Nephron (organoid): ENCODE measurements around the gene CFAP100.

ENCODE experiments used
- H3K27ac Mint-ChIP-seq, 3 experiments: 2 replicates each; pipeline ENCODE4 v1.8.0; 2020; ENCODE audit warnings: mixed read lengths in 3 of 3, mild to moderate bottlenecking in 2 of 3, moderate library complexity in 1 of 3
- H3K27me3 Mint-ChIP-seq: 2 replicates; pipeline ENCODE4 v1.8.0; 2021; ENCODE audit warnings: low read depth, mild to moderate bottlenecking, moderate library complexity, mixed read lengths
- H3K36me3 Mint-ChIP-seq: 2 replicates; pipeline ENCODE4 v1.8.0; 2020; ENCODE audit warnings: low read depth, mixed read lengths
- H3K4me1 Mint-ChIP-seq: 2 replicates; pipeline ENCODE4 v1.8.0; 2020; ENCODE audit warnings: mixed read lengths
- H3K4me3 Mint-ChIP-seq, 3 experiments: 2 replicates each; pipeline ENCODE4 v1.8.0; 2020; ENCODE audit warnings: mild to moderate bottlenecking in 3 of 3, mixed read lengths in 3 of 3, moderate library complexity in 2 of 3
- H3K9me3 Mint-ChIP-seq: 2 replicates; pipeline ENCODE4 v1.8.0; 2020; ENCODE audit warnings: mixed read lengths
- TF ChIP-seq, protein P1 (sequence below), 3 experiments: fragments of 200-600 bp; sonication (generic); IDR thresholded peaks; one replicate each; pipeline ENCODE4 v1.5.0; 2021; ENCODE audit warnings: antibody characterized with exemption in 3 of 3; ENCODE audit not compliant: unreplicated experiment in 3 of 3

The CFAP100 gene

DNA sequence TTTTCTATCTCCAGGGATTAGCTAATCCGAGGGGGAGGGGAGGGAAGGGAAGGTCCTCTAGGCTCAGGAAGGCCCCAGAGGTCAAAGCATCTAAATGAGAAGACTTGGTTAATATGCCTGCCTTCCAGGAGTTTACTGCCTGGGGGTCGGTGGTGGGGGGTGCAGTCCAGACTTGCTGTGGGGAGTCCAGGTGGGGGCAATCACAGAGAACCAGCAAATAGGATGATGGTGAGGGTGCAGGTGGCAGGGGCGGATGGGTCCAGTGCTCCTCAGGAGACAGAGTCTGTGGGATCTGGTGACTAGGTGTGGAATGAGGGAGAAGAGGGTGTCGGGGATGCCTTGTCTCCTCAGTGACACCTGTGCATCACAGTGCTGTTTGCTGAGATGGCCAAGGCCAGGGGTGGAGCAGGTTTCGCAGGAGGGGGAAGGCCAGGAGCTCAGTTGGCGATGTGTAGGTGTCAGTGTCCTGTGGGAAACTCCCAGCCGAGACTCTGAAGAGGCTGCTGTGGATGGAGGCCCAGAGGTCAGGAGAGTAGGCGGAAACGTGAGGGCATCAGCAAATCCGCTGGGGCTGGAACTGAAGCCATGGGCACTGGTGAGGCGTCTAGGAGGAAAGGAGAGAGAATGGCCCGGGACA lies 8.1 kb downstream of the CFAP100 start:
- Mint-ChIP-seq H3K27ac (no peak overlapping the region), H3K4me1 (no peaks in the 10 kb centered on the region), H3K4me3 (no peak overlapping the region), H3K9me3 (no peaks in the 10 kb centered on the region), H3K27me3 (peaks cover 5% of the 10 kb centered on the region), H3K36me3 (no peaks in the 10 kb centered on the region)
- TF ChIP-seq, protein P1, sequence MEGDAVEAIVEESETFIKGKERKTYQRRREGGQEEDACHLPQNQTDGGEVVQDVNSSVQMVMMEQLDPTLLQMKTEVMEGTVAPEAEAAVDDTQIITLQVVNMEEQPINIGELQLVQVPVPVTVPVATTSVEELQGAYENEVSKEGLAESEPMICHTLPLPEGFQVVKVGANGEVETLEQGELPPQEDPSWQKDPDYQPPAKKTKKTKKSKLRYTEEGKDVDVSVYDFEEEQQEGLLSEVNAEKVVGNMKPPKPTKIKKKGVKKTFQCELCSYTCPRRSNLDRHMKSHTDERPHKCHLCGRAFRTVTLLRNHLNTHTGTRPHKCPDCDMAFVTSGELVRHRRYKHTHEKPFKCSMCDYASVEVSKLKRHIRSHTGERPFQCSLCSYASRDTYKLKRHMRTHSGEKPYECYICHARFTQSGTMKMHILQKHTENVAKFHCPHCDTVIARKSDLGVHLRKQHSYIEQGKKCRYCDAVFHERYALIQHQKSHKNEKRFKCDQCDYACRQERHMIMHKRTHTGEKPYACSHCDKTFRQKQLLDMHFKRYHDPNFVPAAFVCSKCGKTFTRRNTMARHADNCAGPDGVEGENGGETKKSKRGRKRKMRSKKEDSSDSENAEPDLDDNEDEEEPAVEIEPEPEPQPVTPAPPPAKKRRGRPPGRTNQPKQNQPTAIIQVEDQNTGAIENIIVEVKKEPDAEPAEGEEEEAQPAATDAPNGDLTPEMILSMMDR (IDR thresholded peaks at IDR 0.05; ENCODE audit: unreplicated experiment in 3 of 3): no peak

- peaks cover 14% of the 10 kb centered on the region for H3K27me3 Mint-ChIP-seq
- no peaks in the 10 kb centered on the region for H3K4me1 Mint-ChIP-seq
- H3K9me3 Mint-ChIP-seq: no peaks in the 10 kb centered on the region
- no peak overlapping the region for H3K27ac Mint-ChIP-seq
- no peak overlapping the region for H3K4me3 Mint-ChIP-seq
- no peaks in the 10 kb centered on the region for H3K36me3 Mint-ChIP-seq
- TF ChIP-seq, protein P1 (IDR thresholded peaks at IDR 0.05; ENCODE audit: unreplicated experiment in 3 of 3): no peak
Measured at GRCh38 chr3:126406389-126407296, 11.9 kb downstream of the CFAP100 start.

GRCh38 chr3:126407412-126408044 lies 12.8 kb downstream of the CFAP100 start:
- H3K27me3 Mint-ChIP-seq: peaks cover 17% of the 10 kb centered on the region
- H3K4me3 Mint-ChIP-seq: no peak overlapping the region
- TF ChIP-seq, protein P1 (IDR thresholded peaks at IDR 0.05; ENCODE audit: unreplicated experiment in 3 of 3): no peak
- H3K36me3 Mint-ChIP-seq: no peaks in the 10 kb centered on the region
- H3K27ac Mint-ChIP-seq: no peak overlapping the region
- H3K4me1 Mint-ChIP-seq: no peaks in the 10 kb centered on the region
- H3K9me3 Mint-ChIP-seq: no peaks in the 10 kb centered on the region

DNA sequence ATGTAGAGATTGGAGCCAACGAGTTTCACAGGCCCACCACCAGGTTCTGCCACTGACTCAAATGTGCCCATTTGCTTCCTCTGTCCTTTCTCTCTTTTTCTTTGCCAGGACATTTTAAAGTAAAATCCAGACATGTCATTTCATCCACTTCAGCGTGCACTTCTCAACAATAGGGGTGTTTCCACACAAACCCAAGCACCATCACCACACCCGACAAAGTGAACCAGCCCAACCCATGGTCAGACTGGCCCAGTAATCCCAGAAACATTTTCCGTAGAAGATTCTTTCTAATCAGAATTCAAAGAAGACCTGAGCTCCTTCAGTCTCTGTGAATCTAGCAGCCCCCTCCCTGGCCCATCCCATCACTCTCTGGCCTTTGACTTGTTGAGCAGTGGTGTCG lies 13.4 kb downstream of the CFAP100 start:
- Mint-ChIP-seq H3K9me3 (no peaks in the 10 kb centered on the region), H3K4me1 (no peaks in the 10 kb centered on the region), H3K27ac (no peak overlapping the region), H3K27me3 (peaks cover 16% of the 10 kb centered on the region), H3K36me3 (no peaks in the 10 kb centered on the region), H3K4me3 (no peak overlapping the region)
- TF ChIP-seq, protein P1 (IDR thresholded peaks at IDR 0.05; ENCODE audit: unreplicated experiment in 3 of 3): no peak

DNA sequence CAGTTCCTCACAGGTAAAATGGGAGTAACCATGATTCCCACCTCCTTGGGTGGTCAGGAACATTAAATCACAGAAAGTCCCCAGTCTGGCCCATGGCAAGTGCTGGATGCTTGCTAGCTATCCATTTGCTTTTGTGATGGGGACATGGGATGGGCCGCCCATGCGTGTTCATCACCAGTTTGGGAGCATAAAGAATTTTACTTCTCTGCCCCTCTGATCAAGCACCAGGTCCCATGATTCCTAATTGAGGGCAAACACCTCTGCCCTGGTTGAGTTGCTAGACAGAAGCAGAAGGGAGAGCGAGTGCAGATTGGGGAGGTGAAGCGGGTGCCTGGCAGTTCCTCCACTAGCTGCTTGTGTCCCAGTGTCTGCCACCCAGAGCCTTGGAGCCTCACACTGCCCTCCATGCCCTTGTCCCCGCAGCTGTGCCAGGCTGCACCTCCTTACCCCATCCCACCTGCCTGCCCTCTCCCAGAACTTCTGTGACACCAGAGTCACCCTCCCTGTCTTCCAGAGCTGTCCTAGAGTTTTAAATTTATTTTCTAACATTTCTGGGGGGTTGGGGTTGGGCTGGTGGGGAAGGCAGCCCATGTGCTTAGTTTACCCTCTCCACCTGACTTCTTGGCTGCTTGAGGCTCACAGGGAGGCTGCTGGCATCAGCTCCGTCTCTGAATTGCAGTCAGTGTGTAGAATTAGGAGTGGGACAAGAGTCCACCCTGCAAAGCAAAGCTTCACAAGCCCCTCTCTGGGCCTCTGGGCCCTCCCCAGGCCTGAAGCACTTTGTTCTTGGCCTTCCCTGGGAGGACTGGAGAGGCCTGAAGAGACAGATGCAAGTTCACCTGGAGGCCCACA lies 18.4 kb downstream of the CFAP100 start:
- TF ChIP-seq, protein P1 (IDR thresholded peaks at IDR 0.05; ENCODE audit: unreplicated experiment in 3 of 3): no peak
- Mint-ChIP-seq H3K36me3 (no peaks in the 10 kb centered on the region), H3K27ac (no peak overlapping the region), H3K4me1 (peaks cover 6% of the 10 kb centered on the region), H3K4me3 (no peak overlapping the region), H3K9me3 (no peaks in the 10 kb centered on the region), H3K27me3 (peaks cover 16% of the 10 kb centered on the region)
